ENCODE measurements around the gene PRDX1. TPM values are rescaled to one million over a fixed set of nuclear protein-coding genes. Genes with fewer than 3 reads are reported as not detected.

The PRDX1 gene
- total and polyA plus RNA-seq, 2 of the 13 experiments (the other 11 are each of a cell fraction or from before 2014, with no cell fraction given): 761 to 1,898 TPM

GRCh38 chr1:45508295-45509151 is 13.2 kb downstream of the PRDX1 start (continued):
- TF ChIP-seq ZNF281 (CRISPR knock-in tag; IDR thresholded peaks at IDR 0.05; ENCODE audit: borderline replicate concordance): no peak
- 0 out of 2 replicates have a peak, but pooled peaks have one; percentile 28 for TF ChIP-seq KDM2A (CRISPR knock-in tag; IDR thresholded peaks at IDR 0.05; ENCODE audit: borderline replicate concordance, low read depth)
- TF ChIP-seq ARID4A (CRISPR knock-in tag; IDR thresholded peaks at IDR 0.05; ENCODE audit: borderline replicate concordance): peak; percentile 38; the same call in 1 of the 2 replicates
- no peak for TF ChIP-seq LCORL (IDR thresholded peaks at IDR 0.05)
- TF ChIP-seq LCORL (CRISPR knock-in tag; IDR thresholded peaks at IDR 0.05): 0 out of 2 replicates have a peak, but pooled peaks have one; percentile 38
- TF ChIP-seq FOXC1 (CRISPR knock-in tag; IDR thresholded peaks at IDR 0.05; ENCODE audit: borderline replicate concordance): no peak
- peak; percentile 36 to 41 for TF ChIP-seq POLR2A (IDR thresholded peaks at IDR 0.05; ENCODE audit: insufficient read depth in 1 of 2, low read depth in 2 of 2, low read length in 2 of 2)
- no peak for TF ChIP-seq ZBTB8A (CRISPR knock-in tag; IDR thresholded peaks at IDR 0.05; ENCODE audit: borderline replicate concordance, low read depth)
- 0 out of 4 replicates have a peak, but pooled peaks of 1 of the 2 experiments have one; percentile 14 for TF ChIP-seq HMGXB4 (CRISPR knock-in tag; IDR thresholded peaks at IDR 0.05; ENCODE audit: borderline replicate concordance in 1 of 2, low read depth in 1 of 2)
- TF ChIP-seq SIN3B (IDR thresholded peaks at IDR 0.05; ENCODE audit: low read length): no peak
- 0 out of 2 replicates have a peak, but pooled peaks have one; percentile 4 for TF ChIP-seq HNF4A (CRISPR knock-in tag; IDR thresholded peaks at IDR 0.05)
- peak; percentile 15 for TF ChIP-seq POLR2AphosphoS2 (IDR thresholded peaks at IDR 0.05; ENCODE audit: low read depth, low read length)
- TF ChIP-seq SOX13 (IDR thresholded peaks at IDR 0.05): no peak
- peak in 1 of 2 experiments; percentile 33; a peak in 1 of 4 replicates for TF ChIP-seq SOX13 (CRISPR knock-in tag; conservative IDR thresholded peaks at IDR 0.05 in 1 of 2, IDR thresholded peaks at IDR 0.05 in 1 of 2)

Data from HepG2 (cell line).